Measurements from ENCODE around the gene COMMD2.

COMMD2 gene

DNA sequence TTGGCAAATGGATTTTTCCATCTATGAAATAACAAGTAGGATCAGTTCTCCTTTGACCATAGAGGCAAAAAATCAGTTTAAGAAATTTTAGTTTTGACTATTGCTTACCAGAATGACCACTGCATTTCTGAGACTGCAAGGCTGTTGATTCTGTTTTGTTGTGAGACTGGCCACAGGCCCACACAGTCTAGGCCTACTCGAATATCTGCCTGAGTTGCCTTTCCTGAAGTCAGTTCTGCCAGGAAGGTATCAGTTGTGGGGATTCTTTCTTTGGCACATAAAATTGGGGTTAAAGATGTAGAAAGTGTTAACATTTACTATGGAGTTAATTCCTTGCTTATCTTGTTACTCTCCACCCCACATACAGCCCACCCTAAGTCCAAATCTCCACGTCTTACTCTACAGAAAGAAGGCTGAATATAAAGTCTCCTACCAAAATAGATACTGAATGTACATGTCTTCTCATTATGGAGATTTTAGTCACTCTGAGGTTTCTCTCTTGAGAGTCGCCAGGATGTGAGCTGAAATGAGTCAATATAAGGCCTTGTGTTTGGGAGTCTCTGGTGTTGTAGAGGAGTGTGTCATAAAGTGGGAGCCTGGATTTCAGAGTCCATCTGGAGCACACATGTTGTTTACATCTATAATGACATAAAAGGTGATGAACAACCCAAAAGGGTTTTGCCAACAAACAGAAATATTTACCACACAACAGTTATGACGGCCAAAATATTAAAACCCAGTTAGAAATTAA lies 49.4 kb downstream of the COMMD2 start:
- DNase-seq = no peak

DNA sequence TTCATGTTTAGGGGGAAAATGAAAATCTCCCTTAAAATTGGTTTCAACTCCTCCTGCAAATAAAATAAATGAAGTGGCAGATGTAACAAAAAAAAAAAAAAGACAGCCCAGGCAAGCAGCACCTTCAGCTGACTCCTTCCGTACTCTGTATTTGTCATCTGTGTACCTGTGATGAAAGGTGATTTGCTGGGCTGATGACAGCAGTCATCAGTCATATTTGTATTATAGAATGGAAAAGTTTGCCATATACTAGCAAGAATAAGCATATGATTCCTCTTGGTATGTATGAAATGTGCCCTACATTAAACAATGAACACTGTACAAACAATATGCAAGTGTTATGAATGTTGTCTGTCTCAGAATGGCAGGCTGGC lies 50.3 kb downstream of the COMMD2 start:
- no peak for DNase-seq

DNA sequence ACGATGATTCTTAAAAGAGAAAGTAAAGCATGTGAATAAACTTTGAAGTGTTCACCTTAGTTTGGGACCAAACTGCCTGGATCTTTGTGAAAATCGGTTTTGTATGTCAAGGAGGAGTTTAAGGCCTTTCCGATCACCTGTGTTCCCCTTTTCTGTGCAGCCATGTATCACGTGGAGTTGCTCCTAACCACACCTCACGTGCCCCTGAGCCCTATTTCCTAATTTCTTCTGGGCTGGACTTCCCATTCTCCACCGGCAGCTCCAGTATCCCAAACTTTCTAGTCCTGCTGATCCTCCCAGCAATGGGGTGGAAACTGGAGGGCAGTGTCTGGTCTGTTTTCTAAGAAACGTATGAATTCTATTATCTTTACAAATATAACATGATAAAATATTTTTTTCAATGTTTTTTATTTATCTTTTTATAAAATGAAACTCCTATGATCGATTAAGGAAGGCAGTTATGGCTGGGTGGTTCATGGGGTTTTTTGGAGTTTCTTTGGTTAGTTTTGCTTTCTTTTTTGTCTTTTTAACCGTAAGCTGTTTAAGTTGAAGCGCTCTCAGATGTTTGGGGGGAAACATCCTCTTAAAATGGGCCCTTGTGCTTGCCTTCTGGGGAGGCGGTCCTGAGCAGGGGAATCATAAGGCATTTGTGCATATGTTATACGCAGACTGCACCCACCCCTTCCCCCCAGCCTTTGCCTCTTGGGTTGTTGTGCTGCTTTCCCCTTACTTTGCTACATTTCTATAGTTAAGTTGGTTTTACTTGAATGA lies 50.9 kb downstream of the COMMD2 start:
- DNase-seq = no peak
